Neural cell (in vitro differentiated cells): ENCODE results near the gene GBP3.
"Not testable (repeated sequence)": the region's sequence is repeated elsewhere in the genome, so short reads cannot be mapped to it uniquely, and the experiment has no call there.

ENCODE experiments used
- TAF1 ChIP-seq: IDR thresholded peaks from 2 replicates; pipeline ENCODE4 v1.6.1; 2012; ENCODE audit warnings: low read depth
- TF ChIP-seq, protein P1 (sequence below): fragments of 450-650 bp; IDR thresholded peaks from 2 replicates; pipeline ENCODE4 v1.5.1; 2014; ENCODE audit warnings: antibody characterized with exemption, mild to moderate bottlenecking, moderate library complexity; ENCODE audit not compliant: poor library complexity, severe bottlenecking

DNA sequence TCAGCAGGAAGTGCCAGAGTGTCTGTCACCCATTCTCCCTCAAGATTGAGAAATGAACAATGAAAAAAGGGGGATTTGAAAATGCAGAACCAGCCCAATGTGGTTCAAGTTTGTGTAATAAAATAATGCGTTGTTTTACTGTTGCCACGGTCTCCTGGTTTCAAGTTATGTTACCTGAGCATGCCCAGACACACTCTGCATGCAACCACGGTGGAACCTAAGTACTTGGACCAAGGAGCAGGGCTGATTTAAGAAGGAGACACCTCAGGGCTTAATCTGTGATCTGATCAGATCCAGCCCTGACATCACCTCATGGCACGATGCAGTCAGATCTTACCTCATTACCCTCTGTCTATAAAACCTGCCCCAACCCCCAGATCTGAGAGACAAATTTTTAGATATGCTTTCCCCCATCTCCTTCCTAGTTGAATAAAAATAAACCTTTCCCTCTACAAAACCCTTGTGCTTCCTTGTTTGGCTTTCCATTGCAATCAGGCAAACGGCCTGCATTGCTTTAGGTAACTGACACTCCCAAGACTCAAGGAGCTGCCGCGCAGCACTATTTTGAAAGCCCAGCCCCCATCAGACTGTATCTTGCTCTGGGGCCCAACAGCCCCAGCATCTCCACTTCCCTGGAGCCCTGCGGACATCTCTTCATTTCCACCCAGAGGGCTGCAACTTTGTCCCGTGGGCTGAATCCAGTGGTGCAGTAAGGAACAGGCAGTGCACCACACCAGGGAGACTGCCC is 27.4 kb upstream of the GBP3 start:
- TF ChIP-seq, protein P1, sequence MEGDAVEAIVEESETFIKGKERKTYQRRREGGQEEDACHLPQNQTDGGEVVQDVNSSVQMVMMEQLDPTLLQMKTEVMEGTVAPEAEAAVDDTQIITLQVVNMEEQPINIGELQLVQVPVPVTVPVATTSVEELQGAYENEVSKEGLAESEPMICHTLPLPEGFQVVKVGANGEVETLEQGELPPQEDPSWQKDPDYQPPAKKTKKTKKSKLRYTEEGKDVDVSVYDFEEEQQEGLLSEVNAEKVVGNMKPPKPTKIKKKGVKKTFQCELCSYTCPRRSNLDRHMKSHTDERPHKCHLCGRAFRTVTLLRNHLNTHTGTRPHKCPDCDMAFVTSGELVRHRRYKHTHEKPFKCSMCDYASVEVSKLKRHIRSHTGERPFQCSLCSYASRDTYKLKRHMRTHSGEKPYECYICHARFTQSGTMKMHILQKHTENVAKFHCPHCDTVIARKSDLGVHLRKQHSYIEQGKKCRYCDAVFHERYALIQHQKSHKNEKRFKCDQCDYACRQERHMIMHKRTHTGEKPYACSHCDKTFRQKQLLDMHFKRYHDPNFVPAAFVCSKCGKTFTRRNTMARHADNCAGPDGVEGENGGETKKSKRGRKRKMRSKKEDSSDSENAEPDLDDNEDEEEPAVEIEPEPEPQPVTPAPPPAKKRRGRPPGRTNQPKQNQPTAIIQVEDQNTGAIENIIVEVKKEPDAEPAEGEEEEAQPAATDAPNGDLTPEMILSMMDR = not testable (repeated sequence)
- TF ChIP-seq TAF1 = not testable (repeated sequence)
